ENCODE measurements around the gene MYBBP1A. TPM values are rescaled to one million over a fixed set of nuclear protein-coding genes. Genes with fewer than 3 reads are reported as not detected.

MYBBP1A gene
- total and polyA plus RNA-seq, 2 of the 13 experiments (the other 11 are each of a cell fraction or from before 2014, with no cell fraction given), result 18.6 to 54.8 TPM

- TF ChIP-seq, protein P1, sequence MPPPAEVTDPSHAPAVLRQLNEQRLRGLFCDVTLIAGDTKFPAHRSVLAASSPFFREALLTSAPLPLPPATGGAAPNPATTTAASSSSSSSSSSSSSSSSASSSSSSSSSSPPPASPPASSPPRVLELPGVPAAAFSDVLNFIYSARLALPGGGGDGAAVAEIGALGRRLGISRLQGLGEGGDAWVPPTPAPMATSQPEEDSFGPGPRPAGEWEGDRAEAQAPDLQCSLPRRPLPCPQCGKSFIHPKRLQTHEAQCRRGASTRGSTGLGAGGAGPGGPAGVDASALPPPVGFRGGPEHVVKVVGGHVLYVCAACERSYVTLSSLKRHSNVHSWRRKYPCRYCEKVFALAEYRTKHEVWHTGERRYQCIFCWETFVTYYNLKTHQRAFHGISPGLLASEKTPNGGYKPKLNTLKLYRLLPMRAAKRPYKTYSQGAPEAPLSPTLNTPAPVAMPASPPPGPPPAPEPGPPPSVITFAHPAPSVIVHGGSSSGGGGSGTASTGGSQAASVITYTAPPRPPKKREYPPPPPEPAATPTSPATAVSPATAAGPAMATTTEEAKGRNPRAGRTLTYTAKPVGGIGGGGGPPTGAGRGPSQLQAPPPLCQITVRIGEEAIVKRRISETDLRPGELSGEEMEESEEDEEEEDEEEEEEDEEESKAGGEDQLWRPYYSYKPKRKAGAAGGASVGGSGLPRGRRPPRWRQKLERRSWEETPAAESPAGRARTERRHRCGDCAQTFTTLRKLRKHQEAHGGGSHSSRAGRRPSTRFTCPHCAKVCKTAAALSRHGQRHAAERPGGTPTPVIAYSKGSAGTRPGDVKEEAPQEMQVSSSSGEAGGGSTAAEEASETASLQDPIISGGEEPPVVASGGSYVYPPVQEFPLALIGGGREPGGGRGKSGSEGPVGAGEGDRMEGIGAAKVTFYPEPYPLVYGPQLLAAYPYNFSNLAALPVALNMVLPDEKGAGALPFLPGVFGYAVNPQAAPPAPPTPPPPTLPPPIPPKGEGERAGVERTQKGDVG (CRISPR knock-in tag; IDR thresholded peaks at IDR 0.05; ENCODE audit: borderline replicate concordance), result 0 out of 2 replicates have a peak, but pooled peaks have one; percentile 64
- TF ChIP-seq MYNN (CRISPR knock-in tag; IDR thresholded peaks at IDR 0.05; ENCODE audit: low read depth) (peak; percentile 24; the same call in 1 of the 2 replicates), PHB2 (IDR thresholded peaks at IDR 0.05; ENCODE audit: partially characterized antibody) (no peak), HNRNPUL1 (IDR thresholded peaks at IDR 0.05; ENCODE audit: low read depth, low read length) (no peak), ARNT2 (CRISPR knock-in tag; IDR thresholded peaks at IDR 0.05; ENCODE audit: low read depth) (peak; percentile 92), ZSCAN20 (CRISPR knock-in tag; IDR thresholded peaks at IDR 0.05; ENCODE audit: borderline replicate concordance) (peak; percentile 53; the same call in 1 of the 2 replicates), SP4 (CRISPR knock-in tag; IDR thresholded peaks at IDR 0.05) (no peak), ZBTB21 (CRISPR knock-in tag; IDR thresholded peaks at IDR 0.05) (no peak), ZFP37 (CRISPR knock-in tag; IDR thresholded peaks at IDR 0.05; ENCODE audit: borderline replicate concordance) (0 out of 2 replicates have a peak, but pooled peaks have one; percentile 11), ZBTB1 (CRISPR knock-in tag; IDR thresholded peaks at IDR 0.05; ENCODE audit: borderline replicate concordance) (no peak), YEATS4 (CRISPR knock-in tag; IDR thresholded peaks at IDR 0.05; ENCODE audit: borderline replicate concordance) (peak; percentile 87), JARID2 (CRISPR knock-in tag; IDR thresholded peaks at IDR 0.05; ENCODE audit: insufficient replicate concordance) (no peak), TCF7 (IDR thresholded peaks at IDR 0.05; ENCODE audit: low read depth) (no peak), KLF16 (CRISPR knock-in tag; IDR thresholded peaks at IDR 0.05) (peak; percentile 64 to 83; a peak in 2 of 4 replicates)
- TF ChIP-seq, protein P2, sequence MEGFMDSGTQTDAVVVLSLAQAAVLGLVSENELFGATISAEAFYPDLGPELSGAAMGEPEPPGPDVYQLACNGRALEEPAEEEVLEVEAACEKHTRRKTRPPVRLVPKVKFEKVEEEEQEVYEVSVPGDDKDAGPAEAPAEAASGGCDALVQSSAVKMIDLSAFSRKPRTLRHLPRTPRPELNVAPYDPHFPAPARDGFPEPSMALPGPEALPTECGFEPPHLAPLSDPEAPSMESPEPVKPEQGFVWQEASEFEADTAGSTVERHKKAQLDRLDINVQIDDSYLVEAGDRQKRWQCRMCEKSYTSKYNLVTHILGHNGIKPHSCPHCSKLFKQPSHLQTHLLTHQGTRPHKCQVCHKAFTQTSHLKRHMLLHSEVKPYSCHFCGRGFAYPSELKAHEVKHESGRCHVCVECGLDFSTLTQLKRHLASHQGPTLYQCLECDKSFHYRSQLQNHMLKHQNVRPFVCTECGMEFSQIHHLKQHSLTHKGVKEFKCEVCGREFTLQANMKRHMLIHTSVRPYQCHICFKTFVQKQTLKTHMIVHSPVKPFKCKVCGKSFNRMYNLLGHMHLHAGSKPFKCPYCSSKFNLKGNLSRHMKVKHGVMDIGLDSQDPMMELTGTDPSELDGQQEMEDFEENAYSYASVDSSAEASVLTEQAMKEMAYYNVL (CRISPR knock-in tag; IDR thresholded peaks at IDR 0.05; ENCODE audit: borderline replicate concordance), result peak; percentile 77
- TF ChIP-seq, protein P3, sequence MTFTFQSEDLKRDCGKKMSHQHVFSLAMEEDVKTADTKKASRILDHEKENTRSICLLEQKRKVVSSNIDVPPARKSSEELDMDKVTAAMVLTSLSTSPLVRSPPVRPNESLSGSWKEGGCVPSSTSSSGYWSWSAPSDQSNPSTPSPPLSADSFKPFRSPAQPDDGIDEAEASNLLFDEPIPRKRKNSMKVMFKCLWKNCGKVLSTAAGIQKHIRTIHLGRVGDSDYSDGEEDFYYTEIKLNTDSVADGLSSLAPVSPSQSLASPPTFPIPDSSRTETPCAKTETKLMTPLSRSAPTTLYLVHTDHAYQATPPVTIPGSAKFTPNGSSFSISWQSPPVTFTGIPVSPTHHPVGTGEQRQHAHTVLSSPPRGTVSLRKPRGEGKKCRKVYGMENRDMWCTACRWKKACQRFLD (CRISPR knock-in tag; IDR thresholded peaks at IDR 0.05; ENCODE audit: borderline replicate concordance), result peak; percentile 82
- TF ChIP-seq, protein P4, sequence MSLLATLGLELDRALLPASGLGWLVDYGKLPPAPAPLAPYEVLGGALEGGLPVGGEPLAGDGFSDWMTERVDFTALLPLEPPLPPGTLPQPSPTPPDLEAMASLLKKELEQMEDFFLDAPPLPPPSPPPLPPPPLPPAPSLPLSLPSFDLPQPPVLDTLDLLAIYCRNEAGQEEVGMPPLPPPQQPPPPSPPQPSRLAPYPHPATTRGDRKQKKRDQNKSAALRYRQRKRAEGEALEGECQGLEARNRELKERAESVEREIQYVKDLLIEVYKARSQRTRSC (CRISPR knock-in tag; IDR thresholded peaks at IDR 0.05; ENCODE audit: low read depth), result 0 out of 2 replicates have a peak, but pooled peaks have one; percentile 61
- TF ChIP-seq, protein P5, sequence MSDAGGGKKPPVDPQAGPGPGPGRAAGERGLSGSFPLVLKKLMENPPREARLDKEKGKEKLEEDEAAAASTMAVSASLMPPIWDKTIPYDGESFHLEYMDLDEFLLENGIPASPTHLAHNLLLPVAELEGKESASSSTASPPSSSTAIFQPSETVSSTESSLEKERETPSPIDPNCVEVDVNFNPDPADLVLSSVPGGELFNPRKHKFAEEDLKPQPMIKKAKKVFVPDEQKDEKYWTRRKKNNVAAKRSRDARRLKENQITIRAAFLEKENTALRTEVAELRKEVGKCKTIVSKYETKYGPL (CRISPR knock-in tag; IDR thresholded peaks at IDR 0.05), result no peak
- TF ChIP-seq, protein P6, sequence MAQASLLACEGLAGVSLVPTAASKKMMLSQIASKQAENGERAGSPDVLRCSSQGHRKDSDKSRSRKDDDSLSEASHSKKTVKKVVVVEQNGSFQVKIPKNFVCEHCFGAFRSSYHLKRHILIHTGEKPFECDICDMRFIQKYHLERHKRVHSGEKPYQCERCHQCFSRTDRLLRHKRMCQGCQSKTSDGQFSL (CRISPR knock-in tag; IDR thresholded peaks at IDR 0.05), result no peak
Measured at GRCh38 chr17:4554997-4555799, at the start of gene MYBBP1A (continued).
